ENCODE data around the gene ZNF263.

- TF ChIP-seq CTCF (tag by site-specific recombination; IDR thresholded peaks at IDR 0.05) = no peak
- TF ChIP-seq SP2 (tag by site-specific recombination; IDR thresholded peaks at IDR 0.05) = no peak
- TF ChIP-seq ZNF488 (tag by site-specific recombination; IDR thresholded peaks at IDR 0.05) = no peak
- no peak for TF ChIP-seq ZSCAN16 (tag by site-specific recombination; IDR thresholded peaks at IDR 0.05)
- TF ChIP-seq ZNF561 (tag by site-specific recombination; IDR thresholded peaks at IDR 0.05; ENCODE audit: borderline replicate concordance) = no peak
- no peak for TF ChIP-seq YY1 (tag by site-specific recombination; IDR thresholded peaks at IDR 0.05)
- no peak for TF ChIP-seq BCL11A (tag by site-specific recombination; IDR thresholded peaks at IDR 0.05; ENCODE audit: low read depth)
- no peak for TF ChIP-seq TSHZ1 (tag by site-specific recombination; IDR thresholded peaks at IDR 0.05; ENCODE audit: borderline replicate concordance)
Measured at GRCh38 chr16:3311496-3311895, 28.2 kb downstream of the ZNF263 start.

Measured in HEK293 (cell line).